GM21723 (cell line): ENCODE data around the gene C2CD4D.

Experiments
- ATAC-seq: cut with Tn5 transposase; IDR thresholded peaks from one replicate; pipeline ENCODE4 v1.9.1; 2021; ENCODE audit warnings: mild to moderate bottlenecking, moderate library complexity; ENCODE audit not compliant: unreplicated experiment

The C2CD4D gene

DNA sequence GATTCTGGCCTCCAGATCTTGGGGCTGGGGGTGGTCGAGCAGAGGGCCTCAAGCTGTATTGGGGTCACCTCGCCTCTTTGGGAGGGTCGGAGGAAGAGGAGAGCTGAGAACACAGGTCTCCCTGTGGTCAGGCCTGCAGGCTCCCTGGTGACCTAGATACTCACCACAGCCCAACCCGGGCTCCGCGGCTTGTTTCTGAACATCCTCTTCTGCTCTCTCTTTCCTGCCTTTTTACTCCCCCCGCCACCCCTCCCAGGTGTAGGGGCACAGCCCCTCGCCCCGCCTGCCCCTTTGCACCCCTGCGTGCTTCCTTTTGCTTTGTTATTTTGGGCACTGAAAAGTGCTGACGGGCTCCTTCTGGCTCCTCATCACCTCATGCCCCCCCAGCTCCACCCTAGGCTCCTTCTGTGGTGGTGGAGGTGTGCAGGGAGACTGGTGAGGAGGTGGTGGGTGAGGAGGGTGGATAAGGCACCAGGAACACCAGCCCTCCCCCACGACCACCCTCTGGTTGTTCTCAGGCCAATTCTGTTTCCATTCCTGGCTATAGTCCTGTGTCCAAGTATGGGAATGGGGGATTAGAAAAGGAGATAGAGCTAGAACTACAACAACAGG is 23.8 kb downstream of the C2CD4D start:
- ATAC-seq, result no peak

DNA sequence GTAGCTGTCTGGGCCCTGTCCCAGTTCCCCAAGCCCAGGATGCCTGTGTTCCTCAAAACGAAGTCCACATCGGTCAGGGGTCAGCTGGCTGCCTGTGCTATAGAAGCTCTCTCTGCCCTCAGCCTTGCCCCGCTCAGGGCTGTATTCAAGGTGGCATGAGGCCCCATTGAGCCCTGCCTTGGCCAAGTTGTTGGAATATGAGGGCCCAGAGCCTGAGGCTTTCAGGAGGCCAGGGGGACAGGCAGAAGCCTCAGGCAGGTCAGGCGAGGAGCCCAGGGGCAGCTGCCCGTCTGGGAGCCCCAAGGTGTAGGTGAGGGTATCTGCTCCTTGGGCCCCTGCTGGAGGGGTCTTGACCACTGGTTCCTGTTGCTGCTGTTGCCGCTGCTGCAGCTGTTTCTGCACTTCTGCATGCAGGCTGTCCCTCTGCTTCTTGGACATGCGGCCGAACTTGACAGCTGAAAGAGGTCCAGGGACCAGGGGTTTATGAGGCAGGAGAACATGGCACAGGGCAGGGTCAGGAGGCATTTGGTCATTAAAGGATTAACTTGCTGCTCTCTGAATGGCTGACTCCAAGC is 24.6 kb downstream of the C2CD4D start:
- no peak for ATAC-seq

DNA sequence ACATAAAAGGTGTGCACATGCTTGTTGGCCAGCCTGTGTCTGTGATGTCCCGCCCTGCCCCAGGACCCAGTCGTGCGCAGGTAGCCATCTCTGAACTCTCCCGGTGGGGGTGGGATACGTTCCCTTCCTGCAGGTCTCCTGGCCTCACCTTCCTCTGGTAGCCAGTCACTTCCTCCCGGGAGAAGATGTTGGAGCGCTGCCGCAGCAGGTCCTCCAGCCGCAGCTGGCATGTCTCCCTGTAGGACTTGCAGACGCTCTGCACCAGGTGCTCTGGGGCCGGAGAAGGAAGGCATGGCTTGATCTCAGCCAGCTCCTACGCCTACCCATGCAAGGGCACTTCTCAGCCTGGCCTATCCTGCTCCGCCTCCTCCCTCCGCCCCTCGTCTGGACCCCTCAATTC is 25.2 kb downstream of the C2CD4D start:
- no peak for ATAC-seq

DNA sequence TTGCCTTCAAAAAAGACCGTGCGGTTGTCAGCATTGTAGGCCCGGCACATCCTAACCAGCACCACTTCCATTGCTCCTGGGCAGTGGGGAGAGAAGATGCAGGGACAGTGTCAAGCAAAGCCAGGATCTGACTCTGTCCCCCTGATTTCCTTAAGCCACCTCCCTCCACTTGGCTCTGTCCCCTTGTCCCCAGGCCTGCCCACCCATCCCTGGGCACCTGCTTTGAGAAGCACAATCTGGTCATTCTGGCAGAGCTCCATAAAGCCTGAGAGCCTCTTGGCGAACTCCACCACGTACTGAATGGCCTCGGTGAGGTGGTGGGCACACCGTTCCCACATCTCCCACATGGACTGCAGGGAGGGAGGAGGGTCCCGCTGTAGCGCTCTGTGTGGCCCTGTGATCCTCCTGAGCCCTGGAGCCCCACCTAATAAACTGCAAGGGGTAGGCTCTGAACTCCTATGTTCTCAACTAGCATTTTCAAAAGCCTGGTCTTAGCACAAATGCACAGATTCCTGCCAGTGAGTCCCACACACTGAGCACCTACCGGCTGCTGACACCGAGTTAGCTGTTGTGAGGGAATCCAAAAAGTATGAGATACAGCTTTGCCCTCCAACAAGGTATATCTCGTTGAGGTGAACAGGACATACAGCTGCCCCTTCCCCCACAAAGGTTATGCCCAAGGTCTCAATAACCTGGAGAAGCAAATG is 26.2 kb downstream of the C2CD4D start:
- ATAC-seq, result no peak

DNA sequence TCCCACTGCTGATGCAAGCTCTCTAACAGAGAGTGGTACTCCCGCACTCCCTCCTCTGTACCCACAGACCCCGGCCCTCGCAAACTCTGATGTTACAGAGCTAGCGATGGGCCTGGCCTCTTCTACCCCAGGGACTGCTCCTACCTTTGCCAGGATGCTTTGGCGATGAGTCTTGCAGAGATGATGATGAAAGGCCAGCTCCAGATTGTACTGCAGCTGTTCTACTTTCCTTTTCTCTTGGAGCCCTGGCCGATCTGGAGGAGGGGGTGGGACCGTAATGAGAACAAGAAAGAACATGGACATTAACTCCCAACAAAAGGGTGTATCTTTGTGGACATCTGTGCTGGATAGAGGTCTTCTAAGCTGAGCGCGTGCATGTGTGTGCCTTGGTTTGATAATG is 28.4 kb downstream of the C2CD4D start:
- ATAC-seq, result no peak

DNA sequence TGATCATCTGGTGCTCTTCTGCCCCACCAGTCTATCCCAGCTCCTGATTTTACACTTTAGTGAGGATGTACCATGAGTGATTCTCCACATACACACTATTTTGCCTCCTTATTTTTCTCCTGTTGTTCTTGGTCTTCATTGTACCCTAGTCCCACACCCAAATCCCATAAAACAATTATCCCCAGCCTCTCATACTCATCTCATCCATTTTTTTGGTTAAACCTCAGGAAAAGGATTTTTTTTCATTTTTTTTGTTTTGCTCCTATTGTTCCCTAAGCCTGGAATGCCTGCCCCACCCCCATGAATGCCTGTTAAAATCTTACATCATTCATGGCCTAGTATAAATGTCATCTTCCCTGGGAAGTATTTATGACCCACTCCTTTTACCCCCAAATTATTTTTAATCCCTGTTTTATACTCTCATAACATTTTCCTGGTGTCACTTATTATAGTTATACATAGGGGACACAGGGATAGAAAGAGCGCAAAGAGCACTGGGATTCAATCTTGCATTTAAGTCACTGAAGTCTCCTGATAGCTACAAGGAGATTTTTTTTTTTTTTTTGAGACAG is 29.5 kb downstream of the C2CD4D start:
- ATAC-seq, result no peak

DNA sequence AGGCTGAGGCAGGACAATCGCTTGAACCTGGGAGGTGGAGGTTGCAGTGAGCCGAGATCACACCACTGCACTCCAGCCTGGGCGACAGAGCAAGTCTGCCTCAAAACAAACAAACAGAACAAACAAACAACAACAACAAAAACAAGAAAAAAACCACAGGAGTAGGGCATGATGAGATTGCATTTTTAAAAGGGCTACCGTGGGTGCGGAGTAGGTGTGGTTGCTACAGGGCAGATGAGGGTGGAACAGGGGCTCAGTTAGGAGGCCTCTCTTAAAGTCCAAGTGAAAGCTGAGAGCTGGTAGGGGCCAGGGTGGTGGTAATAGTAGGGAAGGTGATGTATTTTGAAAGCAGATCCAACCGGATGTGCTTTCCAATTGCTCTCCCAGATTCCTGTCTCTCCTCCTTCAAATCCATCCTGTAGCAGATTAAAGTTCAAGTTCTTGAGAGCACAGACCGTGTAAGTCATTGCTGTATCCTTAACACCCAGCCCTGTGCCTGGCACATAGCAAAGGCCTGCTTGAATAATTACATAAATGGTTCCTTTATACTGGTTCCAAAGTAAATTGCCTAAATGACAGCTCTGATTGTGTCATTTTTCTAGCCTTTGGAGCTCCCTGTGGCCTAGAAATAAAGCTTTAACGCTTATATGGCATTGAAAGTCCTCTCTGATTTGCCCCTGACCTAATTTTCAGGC is 30.2 kb downstream of the C2CD4D start:
- ATAC-seq, result no peak

DNA sequence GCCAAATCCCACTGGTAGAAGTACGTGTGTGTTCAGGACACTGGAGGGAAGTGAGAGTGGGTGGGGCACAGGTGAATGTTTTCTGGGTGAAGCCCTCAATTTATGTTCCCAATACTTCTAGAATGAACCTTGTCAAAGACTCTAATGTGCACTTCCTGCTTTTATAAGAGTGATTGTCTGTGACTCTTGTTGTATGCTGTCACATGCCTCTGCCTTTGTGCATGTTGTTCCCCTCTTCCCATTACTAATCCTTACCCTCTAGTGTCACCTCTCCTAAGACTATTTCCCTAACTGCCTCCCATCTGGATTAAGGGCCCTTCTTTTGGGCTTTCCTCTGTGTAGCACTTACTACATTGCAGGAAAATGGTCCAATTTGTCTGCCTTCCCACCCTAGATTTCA is 31.9 kb downstream of the C2CD4D start:
- ATAC-seq, result no peak

DNA sequence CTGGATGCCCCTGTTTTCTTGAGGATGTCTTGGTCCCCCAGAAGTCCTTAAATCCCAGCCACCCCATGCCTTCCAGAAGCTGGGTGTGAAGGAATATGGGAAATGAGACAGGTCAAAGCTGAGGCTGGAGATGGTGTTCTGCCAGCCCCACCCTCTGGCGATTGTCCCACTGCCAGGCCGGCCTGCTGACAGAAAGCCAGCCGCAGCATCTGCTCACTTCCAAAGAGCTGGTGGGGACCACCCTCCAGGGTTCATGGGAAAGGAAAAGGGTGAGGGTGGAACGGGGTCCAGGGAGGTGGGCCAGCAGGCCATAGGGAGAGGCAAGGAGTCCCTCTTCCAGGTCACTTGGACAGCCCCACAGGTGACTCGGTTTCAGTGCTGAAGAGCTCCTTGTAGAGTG is 32.5 kb downstream of the C2CD4D start:
- ATAC-seq, result no peak

DNA sequence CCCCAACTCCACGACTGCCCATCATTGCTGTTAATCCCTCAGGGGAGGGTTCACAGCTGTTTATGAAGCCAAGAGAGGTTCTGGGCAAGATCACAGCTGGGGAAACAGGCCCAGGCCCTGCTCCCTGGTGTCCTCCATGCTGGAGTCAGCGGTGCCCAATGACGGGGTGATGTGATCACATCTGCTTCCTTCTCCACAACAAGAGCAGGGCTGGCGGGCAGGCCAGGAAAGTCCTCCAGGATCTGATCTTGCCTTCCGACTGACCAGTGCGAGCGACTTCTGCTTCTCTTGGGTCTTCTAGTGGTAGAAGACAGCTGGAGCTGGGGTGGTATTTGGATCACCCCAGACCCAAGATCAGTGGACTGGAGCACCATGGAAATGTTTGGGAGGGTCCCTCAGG is 33.5 kb downstream of the C2CD4D start:
- no peak for ATAC-seq

DNA sequence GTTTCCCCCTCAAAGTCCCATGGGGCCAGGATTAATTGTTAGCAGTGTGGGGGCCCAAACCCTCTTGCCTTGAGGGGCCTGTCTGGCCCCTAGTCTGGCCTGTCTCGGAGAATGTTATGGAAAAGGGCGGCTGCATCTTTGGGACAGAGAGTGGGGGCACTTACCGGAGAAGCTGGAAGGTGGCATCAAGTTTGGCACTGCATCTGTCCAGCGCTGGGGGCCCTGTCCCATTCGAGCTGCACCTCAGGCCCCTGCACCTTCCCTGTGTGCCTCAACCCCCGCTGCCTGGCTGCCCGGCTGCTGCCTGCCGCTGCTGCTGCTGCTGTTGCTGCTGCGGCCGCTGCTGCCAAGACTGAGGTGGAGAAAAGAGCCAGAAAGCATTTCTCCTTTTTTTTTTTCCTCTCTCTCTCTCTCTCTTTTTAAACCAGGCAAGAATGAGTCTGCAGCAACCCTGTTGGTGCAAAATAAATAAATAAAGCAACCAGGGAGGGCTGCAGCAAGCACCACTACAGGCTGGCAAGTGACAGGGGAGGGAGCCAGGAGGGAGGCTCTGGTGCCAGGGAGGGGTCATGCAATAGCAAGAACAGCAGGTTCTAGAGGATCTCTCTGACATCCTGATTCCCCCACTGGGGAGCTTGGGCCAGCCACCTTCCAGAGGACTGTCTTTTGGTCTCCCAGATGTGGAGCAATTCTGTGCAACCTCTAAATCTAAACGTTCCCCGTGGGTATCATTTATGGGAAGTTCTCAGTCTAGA is 34.4 kb downstream of the C2CD4D start, which contains the start of gene LINGO4:
LINGO4 (minus strand) TSS at position 354 of the 755 bp plus-strand sequence. CDS start 2,715 bp downstream, outside the sequence.
- ATAC-seq, result no peak

DNA sequence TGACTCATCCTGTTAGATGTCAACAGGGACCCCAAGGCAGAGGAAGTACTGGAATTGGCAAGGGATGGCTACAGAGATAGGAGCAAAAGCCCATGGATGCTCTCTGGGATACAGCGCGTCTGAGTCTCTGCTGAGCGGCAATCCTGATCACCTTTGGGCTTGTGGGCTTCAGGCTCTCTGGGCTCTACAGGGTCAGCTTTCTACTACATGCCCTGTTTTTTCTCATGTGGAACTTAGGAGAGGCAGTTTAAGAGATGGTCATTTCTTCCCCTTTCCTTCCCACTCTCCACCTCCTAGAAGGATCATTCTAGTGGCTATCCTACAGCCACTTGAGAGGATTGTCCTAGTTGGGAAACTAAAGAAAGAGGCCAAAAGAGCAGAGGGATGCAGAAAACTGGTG is 35.7 kb downstream of the C2CD4D start:
- no peak for ATAC-seq

DNA sequence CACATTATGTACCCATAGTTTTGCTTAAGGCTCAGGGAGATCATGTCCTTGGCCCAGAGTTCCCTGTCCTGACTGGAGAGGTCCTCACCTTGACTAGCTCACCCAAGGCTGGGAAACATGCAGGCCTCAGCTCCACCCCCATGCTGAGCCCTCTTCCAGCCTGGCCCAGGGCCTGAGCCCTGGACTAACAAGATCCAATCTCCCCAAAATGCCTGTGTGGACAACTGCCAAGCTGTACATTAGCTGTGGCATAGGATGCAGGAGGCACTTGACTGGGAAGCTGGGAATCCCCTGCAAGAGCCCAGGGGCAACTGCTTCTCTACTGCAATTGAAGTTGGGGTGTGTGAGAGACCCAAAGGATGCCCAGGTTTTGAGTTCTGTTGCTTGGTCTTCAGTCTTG is 36.5 kb downstream of the C2CD4D start:
- no peak for ATAC-seq

DNA sequence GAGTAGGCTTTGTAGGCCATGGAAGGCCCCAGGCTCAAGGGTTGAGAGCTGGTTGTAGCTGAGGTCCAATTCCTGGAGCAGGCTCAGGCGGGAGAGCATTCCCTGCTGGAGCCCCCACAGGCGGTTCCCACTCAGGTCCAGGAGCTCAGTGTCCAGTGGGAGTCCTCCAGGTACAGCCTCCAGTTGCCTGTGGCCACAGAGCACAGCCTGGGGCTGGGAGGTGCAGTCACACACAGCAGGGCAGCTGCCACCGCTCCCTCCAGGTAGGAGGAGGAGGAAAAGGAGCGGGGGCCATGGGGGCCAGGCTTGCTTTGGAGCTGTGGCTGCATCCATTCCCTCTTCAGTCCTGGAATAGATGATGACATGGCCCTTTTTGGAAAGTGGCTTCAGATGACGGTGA is 37.2 kb downstream of the C2CD4D start:
- no peak for ATAC-seq

DNA sequence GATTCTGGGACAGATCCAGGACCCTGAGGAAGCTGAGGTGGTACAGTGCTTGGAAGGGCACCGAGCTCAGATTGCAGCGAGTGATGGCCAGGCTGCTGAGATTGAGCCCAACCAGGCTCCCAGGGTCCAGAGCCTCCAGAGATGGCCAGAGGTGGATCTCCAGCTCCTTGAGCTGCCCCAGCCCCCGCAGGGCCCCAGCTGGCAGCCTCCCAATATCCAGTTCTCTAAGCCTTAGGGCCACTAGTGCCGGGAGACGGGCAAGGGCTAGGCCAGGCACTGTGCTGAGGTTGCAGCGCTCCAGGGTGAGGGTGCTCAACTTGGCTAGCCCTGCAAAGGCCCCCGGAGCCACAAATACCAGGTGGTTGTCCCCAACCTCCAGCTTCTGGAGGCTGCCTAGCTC is 37.8 kb downstream of the C2CD4D start:
- ATAC-seq, result no peak

DNA sequence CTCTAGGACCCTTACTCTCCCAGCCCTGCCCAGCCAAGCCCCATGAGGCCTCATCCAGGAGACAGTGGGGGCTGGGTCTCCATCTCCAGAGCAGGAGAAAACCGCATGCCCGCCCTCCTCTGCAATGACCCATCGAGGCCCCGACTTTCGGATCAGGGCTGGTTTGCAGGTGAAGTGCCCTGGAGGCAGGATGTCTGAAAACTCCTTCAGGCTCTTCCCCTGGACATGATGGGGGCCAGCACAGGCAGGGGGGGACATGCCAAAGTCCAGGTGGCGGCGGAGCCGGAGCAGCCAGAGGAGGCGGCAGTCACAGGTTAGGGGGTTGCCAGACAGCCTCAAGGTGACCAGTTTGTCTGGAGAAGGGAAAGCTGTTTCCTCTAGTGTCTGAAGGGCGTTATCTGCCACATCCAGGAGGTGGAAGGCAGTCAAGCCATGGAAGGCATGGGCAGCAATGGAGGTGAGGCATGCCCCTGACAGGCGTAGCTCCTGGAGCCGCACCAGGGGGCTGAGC is 38.3 kb downstream of the C2CD4D start:
- ATAC-seq, result no peak

DNA sequence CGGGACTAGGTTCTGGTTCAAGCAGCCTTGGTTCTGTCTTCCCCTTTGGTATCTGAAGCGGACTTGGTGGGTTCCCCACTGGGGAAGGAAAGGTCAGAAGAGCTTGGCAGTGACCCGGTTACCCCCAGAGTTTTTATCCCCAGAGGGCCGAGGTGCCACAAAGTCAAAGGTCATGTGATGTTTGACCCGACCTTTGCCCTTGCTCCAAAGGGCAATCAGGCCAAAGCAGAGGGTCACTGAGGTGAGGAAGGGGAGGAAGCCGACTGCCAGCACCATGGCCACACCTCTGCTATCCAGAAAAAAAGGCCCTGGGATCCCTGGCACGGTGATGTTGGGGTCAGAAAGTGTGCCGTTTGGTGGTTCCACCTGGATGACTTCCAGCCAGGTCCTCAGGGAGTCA is 38.8 kb downstream of the C2CD4D start:
- no peak for ATAC-seq

DNA sequence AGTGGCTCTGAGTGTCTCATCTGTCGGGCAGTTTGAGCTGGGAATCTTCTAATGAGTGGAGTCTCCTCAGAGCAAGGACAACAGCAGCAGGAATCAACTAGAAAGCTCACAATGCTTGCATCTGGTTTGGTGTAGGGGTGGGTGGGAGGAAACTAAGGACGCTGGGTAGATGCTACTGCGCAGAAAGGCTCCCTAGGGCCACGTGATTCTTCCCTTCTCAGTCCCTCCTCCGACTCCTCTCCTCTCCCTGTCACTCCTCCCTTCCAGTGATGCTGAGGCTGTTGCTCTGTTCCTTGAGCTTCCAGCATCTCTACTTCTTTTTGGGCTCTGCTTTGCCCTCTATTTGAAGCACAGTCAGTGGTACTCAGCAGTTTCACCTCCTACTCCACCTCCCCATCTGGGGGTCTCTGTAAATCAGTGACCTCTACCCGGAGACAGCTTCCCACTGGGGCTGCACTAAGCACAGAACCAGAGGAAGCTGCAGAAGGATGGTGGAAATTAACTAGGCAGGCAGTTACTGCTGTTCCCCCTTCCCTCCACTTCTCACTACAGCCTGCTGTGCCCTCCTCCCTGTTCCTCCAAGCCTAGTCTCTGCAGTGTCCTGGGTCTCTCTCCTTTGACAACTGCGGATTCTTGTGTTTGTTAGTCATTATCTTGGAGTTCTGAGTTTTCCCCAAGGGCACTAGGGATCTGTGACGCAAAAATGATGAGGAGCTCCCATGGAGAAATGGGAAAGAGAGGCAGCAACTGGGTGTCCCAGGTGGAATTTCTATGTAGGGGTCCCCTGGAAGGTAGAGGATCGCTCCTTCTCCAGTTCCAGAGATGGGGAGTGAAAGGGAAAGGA is 40.2 kb downstream of the C2CD4D start:
- no peak for ATAC-seq

DNA sequence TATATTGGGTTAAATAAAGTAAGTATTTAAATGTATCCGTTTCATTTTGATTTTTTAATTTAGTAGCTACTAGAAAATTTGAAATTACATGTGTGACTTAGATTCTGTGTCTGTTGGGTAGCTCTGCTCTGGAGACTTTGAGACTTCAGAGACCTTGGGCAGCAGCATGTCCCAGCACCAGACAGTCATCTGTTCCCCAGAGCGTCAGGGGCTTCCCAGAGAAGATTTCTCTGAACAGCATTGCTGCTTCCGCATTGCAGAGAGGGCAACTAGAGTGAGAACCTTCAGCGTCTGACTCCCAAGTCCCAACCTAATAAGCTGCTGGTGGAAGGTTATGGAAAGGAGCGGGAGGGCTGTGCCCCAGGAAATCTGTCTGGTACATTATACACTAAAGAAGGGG is 41.0 kb downstream of the C2CD4D start:
- ATAC-seq, result no peak
